H9 (cell line): ENCODE results near the gene TMEM184A. TPM values are rescaled to one million over a fixed set of nuclear protein-coding genes. Genes with fewer than 3 reads are reported as not detected.

Experiments
- DNase-seq: peaks from one replicate; pipeline ENCODE4 v3.0.0-alpha.2; 2017
- H2AFZ ChIP-seq: one replicate; pipeline ENCODE4 v1.6.1; 2013; ENCODE audit warnings: mild to moderate bottlenecking, low read length, control low read depth, moderate library complexity
- H2AK5ac ChIP-seq: 2 replicates; pipeline ENCODE4 v1.6.1; 2013; ENCODE audit warnings: low read length, control low read depth, mixed read lengths; ENCODE audit not compliant: insufficient read length
- H2BK120ac ChIP-seq: one replicate; pipeline ENCODE4 v1.6.1; 2013; ENCODE audit warnings: low read depth, mild to moderate bottlenecking, low read length, control low read depth, inconsistent platforms; ENCODE audit not compliant: poor library complexity, severe bottlenecking
- H2BK12ac ChIP-seq: 2 replicates; pipeline ENCODE4 v1.6.1; 2013; ENCODE audit warnings: low read length, control low read depth, mixed read lengths, low read depth; ENCODE audit not compliant: insufficient read length
- H2BK15ac ChIP-seq: 2 replicates; pipeline ENCODE4 v1.6.1; 2013; ENCODE audit warnings: low read depth, low read length, control low read depth
- H2BK20ac ChIP-seq: one replicate; pipeline ENCODE4 v1.6.1; 2013; ENCODE audit warnings: low read depth, mild to moderate bottlenecking, low read length, control low read depth, inconsistent platforms; ENCODE audit not compliant: poor library complexity, severe bottlenecking
- H2BK5ac ChIP-seq: 2 replicates; pipeline ENCODE4 v1.6.1; 2013; ENCODE audit warnings: low read length, control low read depth, mixed read lengths; ENCODE audit not compliant: insufficient read length
- H3K14ac ChIP-seq: 2 replicates; pipeline ENCODE4 v1.6.1; 2013; ENCODE audit warnings: low read length, control low read depth; ENCODE audit not compliant: insufficient read depth
- H3K18ac ChIP-seq: 2 replicates; pipeline ENCODE4 v1.6.1; 2013; ENCODE audit warnings: low read depth, mild to moderate bottlenecking, mixed read lengths, low read length, control low read depth; ENCODE audit not compliant: insufficient read length
- H3K23ac ChIP-seq: 2 replicates; pipeline ENCODE4 v1.6.1; 2013; ENCODE audit warnings: low read length, control low read depth, mixed read lengths, low read depth; ENCODE audit not compliant: insufficient read length
- H3K23me2 ChIP-seq: 2 replicates; pipeline ENCODE4 v1.6.1; 2013; ENCODE audit warnings: low read depth, mild to moderate bottlenecking, mixed read lengths, low read length, control low read depth; ENCODE audit not compliant: insufficient read length, poor library complexity, severe bottlenecking
- H3K27ac ChIP-seq: 2 replicates; pipeline ENCODE4 v1.5.1; 2013; ENCODE audit warnings: low read length, control low read depth, mixed read lengths, low read depth; ENCODE audit not compliant: insufficient read length
- H3K27me3 ChIP-seq: 2 replicates; pipeline ENCODE4 v1.6.1; 2013; ENCODE audit warnings: low read length, control low read depth, inconsistent platforms; ENCODE audit not compliant: insufficient read depth
- H3K4ac ChIP-seq: 2 replicates; pipeline ENCODE4 v1.6.1; 2013; ENCODE audit warnings: low read depth, mild to moderate bottlenecking, control low read depth, inconsistent platforms, low read length, moderate library complexity
- H3K4me1 ChIP-seq: 2 replicates; pipeline ENCODE4 v1.6.1; 2013; ENCODE audit warnings: low read length, control low read depth, inconsistent platforms; ENCODE audit not compliant: insufficient read depth
- H3K4me2 ChIP-seq: 2 replicates; pipeline ENCODE4 v1.6.1; 2013; ENCODE audit warnings: low read length, control low read depth, mixed read lengths; ENCODE audit not compliant: insufficient read length, insufficient read depth
- H3K56ac ChIP-seq: 2 replicates; pipeline ENCODE4 v1.6.1; 2013; ENCODE audit warnings: low read depth, mild to moderate bottlenecking, mixed read lengths, low read length, control low read depth; ENCODE audit not compliant: insufficient read length
- H3K79me1 ChIP-seq: 2 replicates; pipeline ENCODE4 v1.6.1; 2013; ENCODE audit warnings: low read depth, mild to moderate bottlenecking, moderate library complexity, low read length, control low read depth, inconsistent platforms; ENCODE audit not compliant: insufficient read depth, poor library complexity, severe bottlenecking
- H3K79me2 ChIP-seq: 2 replicates; pipeline ENCODE4 v1.6.1; 2013; ENCODE audit warnings: low read length, control low read depth, inconsistent platforms; ENCODE audit not compliant: insufficient read depth
- H3K9ac ChIP-seq: 2 replicates; pipeline ENCODE4 v1.6.1; 2013; ENCODE audit warnings: low read length, control low read depth, mixed read lengths; ENCODE audit not compliant: insufficient read length; ENCODE audit errors: extremely low read depth
- H3K9me3 ChIP-seq: one replicate; pipeline ENCODE4 v1.6.1; 2013; ENCODE audit warnings: low read depth, low read length, inconsistent platforms; ENCODE audit not compliant: control insufficient read depth
- H3T11ph ChIP-seq: one replicate; pipeline ENCODE4 v1.6.1; 2013; ENCODE audit warnings: mild to moderate bottlenecking, low read length, control low read depth, inconsistent platforms
- H4K20me1 ChIP-seq: one replicate; pipeline ENCODE4 v1.6.1; 2013; ENCODE audit not compliant: control insufficient read depth, insufficient read length, insufficient read depth
- H4K5ac ChIP-seq: 2 replicates; pipeline ENCODE4 v1.6.1; 2013; ENCODE audit warnings: low read depth, mild to moderate bottlenecking, mixed read lengths, low read length, control low read depth; ENCODE audit not compliant: insufficient read length
- H4K8ac ChIP-seq: replicated peaks from 2 replicates; pipeline ENCODE4 v1.6.1; 2013; ENCODE audit warnings: low read length, control low read depth, mixed read lengths, low read depth; ENCODE audit not compliant: insufficient read length
- H4K91ac ChIP-seq: 2 replicates; pipeline ENCODE4 v1.6.1; 2013; ENCODE audit warnings: low read depth, mild to moderate bottlenecking, moderate library complexity, mixed read lengths, low read length, control low read depth; ENCODE audit not compliant: insufficient read length
- H3K27ac Mint-ChIP-seq, 3 experiments: 2 replicates in 2 of 3; 3 replicates in 1 of 3; pipeline ENCODE4 v1.8.0; 2020 to 2021; ENCODE audit warnings: mixed read lengths in 3 of 3, mild to moderate bottlenecking in 1 of 3, moderate library complexity in 1 of 3
- H3K27me3 Mint-ChIP-seq: 2 replicates; pipeline ENCODE4 v1.8.0; 2021; ENCODE audit warnings: low read depth, mild to moderate bottlenecking, moderate library complexity, mixed read lengths
- H3K36me3 Mint-ChIP-seq, 3 experiments: 2 replicates in 2 of 3; 3 replicates in 1 of 3; pipeline ENCODE4 v1.8.0; 2020 to 2021; ENCODE audit warnings: low read depth in 3 of 3, mixed read lengths in 3 of 3; ENCODE audit not compliant: insufficient read depth in 1 of 3
- H3K4me1 Mint-ChIP-seq, 2 experiments: 2 replicates each; pipeline ENCODE4 v1.8.0; 2020; ENCODE audit warnings: mixed read lengths in 2 of 2
- H3K4me3 Mint-ChIP-seq, 2 experiments: 2 replicates in 1 of 2; 3 replicates in 1 of 2; pipeline ENCODE4 v1.8.0; 2020 to 2021; ENCODE audit warnings: mild to moderate bottlenecking in 2 of 2, mixed read lengths in 2 of 2, moderate library complexity in 1 of 2
- H3K9me3 Mint-ChIP-seq, 2 experiments: 2 replicates in 1 of 2; 3 replicates in 1 of 2; pipeline ENCODE4 v1.8.0; 2020; ENCODE audit warnings: mild to moderate bottlenecking in 2 of 2, mixed read lengths in 2 of 2, moderate library complexity in 1 of 2
- CTCF ChIP-seq: fragments of 200-600 bp; sonication (generic); conservative IDR thresholded peaks from 3 replicates; pipeline ENCODE4 v1.8.0; 2021; ENCODE audit warnings: antibody characterized with exemption, mild to moderate bottlenecking
- WGBS: extraction: QIAGEN DNeasy Blood & Tissue Kit; methylation state at CpG from one replicate; pipeline ENCODE4 v1.1.7; 2013; ENCODE audit warnings: missing lambda C conversion rate, low lambda C conversion rate, mixed read lengths; ENCODE audit not compliant: insufficient read length; ENCODE audit errors: extremely low coverage; 5-methylcytosine and 5-hydroxymethylcytosine counted together
- total RNA-seq: library from RNA; stranded (reverse); gene quantifications from 2 replicates; pipeline ENCODE4 v1.2.1, GENCODE V29; 2021

TMEM184A gene
- total RNA-seq, 1 experiment from 2014 or later: 1.3 TPM

- WGBS: no CpG with 5 or more reads among the region's 45 CpGs
- no peak overlapping the region for H3K14ac ChIP-seq
- H4K20me1 ChIP-seq: no peaks in the 10 kb centered on the region
- no peak overlapping the region for H2BK20ac ChIP-seq
- no peak overlapping the region for H2BK5ac ChIP-seq
- peaks cover 26% of the 10 kb centered on the region in 2 experiments for H3K4me1 Mint-ChIP-seq
- no peak overlapping the region for H3K9ac ChIP-seq
- no peak overlapping the region for H4K5ac ChIP-seq
- H3K56ac ChIP-seq: no peak overlapping the region
- no peaks in the 10 kb centered on the region for H3K36me3 Mint-ChIP-seq
- H3K79me2 ChIP-seq: peaks cover 7% of the 10 kb centered on the region; the same call in 1 of the 2 replicates
- no peak overlapping the region for H2AFZ ChIP-seq
- peaks cover 4% of the 10 kb centered on the region for H3K23me2 ChIP-seq
- H3K4me3 Mint-ChIP-seq: no peak overlapping the region
- no peaks in the 10 kb centered on the region for H3K9me3 ChIP-seq
- no peak overlapping the region for H2BK120ac ChIP-seq
- no peak overlapping the region for H2BK15ac ChIP-seq
- no peak overlapping the region for H3K23ac ChIP-seq
- H3K27ac ChIP-seq: no peak overlapping the region
- H3K4me2 ChIP-seq: no peak overlapping the region
- H4K8ac ChIP-seq: no peak overlapping the region
- no peak overlapping the region for H3K4ac ChIP-seq
- peaks cover 3% of the 10 kb centered on the region; the same call in 1 of the 2 replicates for H3K4me1 ChIP-seq
- no peak overlapping the region for H2AK5ac ChIP-seq
- no peak overlapping the region for H4K91ac ChIP-seq
- no peak overlapping the region for H2BK12ac ChIP-seq
- no peak for TF ChIP-seq CTCF
- no peaks in the 10 kb centered on the region for H3K27me3 ChIP-seq
- H3K18ac ChIP-seq: no peak overlapping the region
- no peak for DNase-seq
- H3K27ac Mint-ChIP-seq: no peak overlapping the region
- peaks cover 2% of the 10 kb centered on the region; the same call in 1 of the 2 replicates for H3K27me3 Mint-ChIP-seq
- H3K9me3 Mint-ChIP-seq: no peaks in the 10 kb centered on the region
- no peaks in the 10 kb centered on the region for H3K79me1 ChIP-seq
- no peak overlapping the region for H3T11ph ChIP-seq
These were observed 25.1 kb downstream of the TMEM184A start for GRCh38 chr7:1530946-1531262.
